Measurements from ENCODE around the gene MSMB. TPM values are rescaled to one million over a fixed set of nuclear protein-coding genes. Genes with fewer than 3 reads are reported as not detected.
"Not testable (repeated sequence)": the region's sequence is repeated elsewhere in the genome, so short reads cannot be mapped to it uniquely, and the experiment has no call there.

The MSMB gene
- total RNA-seq, 3 donors from 2014 or later = 4.0 to 7.2 TPM; not detected in 1

DNA sequence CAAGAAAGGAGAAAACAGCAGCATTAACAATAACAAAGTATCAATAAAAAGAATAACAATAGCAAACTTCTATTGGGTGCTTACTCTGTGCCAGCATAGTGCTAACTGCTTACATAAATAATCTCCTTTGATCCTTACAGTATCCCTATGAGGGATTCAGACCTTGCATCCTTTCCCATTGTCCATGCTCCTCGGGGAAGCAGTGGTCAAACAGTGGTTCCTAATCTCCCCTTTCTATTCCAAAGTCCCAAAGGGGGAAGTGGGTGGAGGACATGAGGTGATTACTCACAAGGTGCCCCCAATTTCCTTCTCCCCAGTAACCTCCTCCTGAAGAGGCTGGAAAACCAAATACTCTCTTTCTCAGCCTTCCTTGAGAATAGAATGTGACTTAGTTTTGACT lies 22.0 kb upstream of the MSMB start:
- Histone ChIP-seq H3K36me3 (no peaks in the 10 kb centered on the region), H3K27ac (no peak overlapping the region), H3K27me3 (no peaks in the 10 kb centered on the region), H3K9me3 (no peaks in the 10 kb centered on the region), H3K4me3 (no peak overlapping the region), H3K4me1 (no peaks in the 10 kb centered on the region)
- intact Hi-C loops (cut with DNase I; ENCODE audit: low total_unique reads) = no loop called here
- DNase-seq (ENCODE audit: low spot score in 2 of 2) = no peak
- TF ChIP-seq POLR2A (IDR thresholded peaks at IDR 0.05) (no peak), CTCF (IDR thresholded peaks at IDR 0.05) (no peak), POLR2AphosphoS5 (IDR thresholded peaks at IDR 0.05) (no peak)

DNA sequence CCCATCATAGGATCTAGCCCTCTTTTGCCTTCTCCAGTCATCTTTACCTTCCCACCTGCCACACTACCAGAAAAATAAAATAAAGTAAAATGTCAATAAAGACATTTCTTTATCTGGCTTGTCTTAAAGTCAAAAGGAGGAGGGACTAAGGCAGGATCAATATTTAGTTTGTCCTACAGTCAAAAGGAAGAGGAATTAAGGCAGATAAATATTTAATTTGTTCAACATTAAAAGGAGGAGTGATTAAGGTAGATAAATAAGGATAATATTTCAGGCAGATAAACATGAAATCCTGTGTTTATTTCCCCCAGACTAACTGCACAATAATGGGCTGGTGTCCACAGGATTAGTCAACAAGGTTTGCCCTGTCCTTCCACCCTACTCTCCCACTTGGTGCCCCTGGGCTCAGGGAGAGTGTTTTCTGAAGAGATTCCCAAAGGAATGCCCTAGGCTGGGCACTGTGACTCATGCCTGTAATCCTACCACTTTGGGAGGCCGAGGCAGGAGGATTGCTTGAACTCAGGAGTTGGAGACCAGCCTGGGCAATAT lies 18.3 kb upstream of the MSMB start:
- Histone ChIP-seq H3K36me3 (no peaks in the 10 kb centered on the region), H3K4me3 (no peak overlapping the region), H3K9me3 (no peaks in the 10 kb centered on the region), H3K27me3 (no peaks in the 10 kb centered on the region), H3K27ac (no peak overlapping the region), H3K4me1 (no peaks in the 10 kb centered on the region)
- intact Hi-C loops (cut with DNase I; ENCODE audit: low total_unique reads) = no loop called here
- no peak for TF ChIP-seq POLR2AphosphoS5 (IDR thresholded peaks at IDR 0.05)
- TF ChIP-seq CTCF (IDR thresholded peaks at IDR 0.05) = no peak
- no peak for TF ChIP-seq POLR2A (IDR thresholded peaks at IDR 0.05)
- no peak for DNase-seq (ENCODE audit: low spot score in 2 of 2)

DNA sequence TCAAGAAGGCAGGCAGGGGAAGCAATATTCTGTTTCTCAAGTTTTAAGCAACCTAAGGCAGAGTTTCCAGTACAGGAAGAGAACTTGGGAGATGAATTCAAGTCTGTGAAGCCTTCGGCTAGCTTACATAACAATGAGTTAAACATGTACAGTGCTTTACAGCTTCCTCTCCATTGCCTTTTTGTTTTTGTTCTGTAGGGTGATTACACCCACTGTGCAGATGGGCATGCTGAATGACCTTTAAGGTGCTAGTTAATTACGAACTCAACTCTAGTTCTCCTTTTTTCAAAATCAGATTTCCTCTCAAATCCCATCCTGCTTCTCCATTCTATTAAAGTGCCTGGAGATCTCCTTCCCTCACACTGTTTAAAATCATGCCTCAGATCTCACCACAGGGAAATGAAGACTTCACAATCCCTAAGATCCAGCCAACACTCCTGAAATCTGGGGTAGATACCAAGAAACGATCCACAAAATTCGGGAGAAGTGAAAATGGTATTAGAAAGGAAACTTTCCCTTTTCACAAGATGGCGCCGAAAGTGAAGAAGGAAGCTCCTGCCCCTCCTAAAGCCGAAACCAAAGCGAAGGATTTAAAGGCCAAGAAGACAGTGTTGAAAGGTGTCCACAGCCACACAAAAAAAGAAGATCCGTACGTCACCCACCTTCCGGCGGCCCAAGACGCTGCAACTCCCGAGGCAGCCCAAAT lies 16.8 kb upstream of the MSMB start:
- Histone ChIP-seq H3K9me3 (no peaks in the 10 kb centered on the region), H3K27me3 (no peaks in the 10 kb centered on the region), H3K4me1 (no peaks in the 10 kb centered on the region), H3K4me3 (no peak overlapping the region), H3K27ac (no peak overlapping the region), H3K36me3 (no peaks in the 10 kb centered on the region)
- DNase-seq (ENCODE audit: low spot score in 2 of 2) = no peak
- intact Hi-C loops (cut with DNase I; ENCODE audit: low total_unique reads) = no loop called here
- TF ChIP-seq POLR2AphosphoS5 (IDR thresholded peaks at IDR 0.05) = no peak
- TF ChIP-seq POLR2A (IDR thresholded peaks at IDR 0.05) = no peak
- TF ChIP-seq CTCF (IDR thresholded peaks at IDR 0.05) = no peak

GRCh38 chr10:46060706-46061105 lies 14.6 kb upstream of the MSMB start:
- no peak overlapping the region for H3K27ac ChIP-seq
- no peak overlapping the region for H3K4me3 ChIP-seq
- no peaks in the 10 kb centered on the region for H3K4me1 ChIP-seq
- intact Hi-C loops (cut with DNase I; ENCODE audit: low total_unique reads) = no loop called here
- no peak for DNase-seq (ENCODE audit: low spot score in 2 of 2)
- peaks cover 0 to 5% of the 10 kb centered on the region in 2 donors for H3K9me3 ChIP-seq
- TF ChIP-seq POLR2A (IDR thresholded peaks at IDR 0.05) = no peak
- no peaks in the 10 kb centered on the region for H3K27me3 ChIP-seq
- H3K36me3 ChIP-seq = no peaks in the 10 kb centered on the region

- H3K9me3 ChIP-seq; H3K4me1 ChIP-seq; H3K4me3 ChIP-seq; H3K27me3 ChIP-seq; intact Hi-C loops (cut with DNase I; ENCODE audit: low total_unique reads); H3K36me3 ChIP-seq; H3K27ac ChIP-seq; DNase-seq (ENCODE audit: low spot score in 2 of 2): not testable (repeated sequence)
Measured at GRCh38 chr10:46057927-46058326, 11.9 kb upstream of the MSMB start.

DNA sequence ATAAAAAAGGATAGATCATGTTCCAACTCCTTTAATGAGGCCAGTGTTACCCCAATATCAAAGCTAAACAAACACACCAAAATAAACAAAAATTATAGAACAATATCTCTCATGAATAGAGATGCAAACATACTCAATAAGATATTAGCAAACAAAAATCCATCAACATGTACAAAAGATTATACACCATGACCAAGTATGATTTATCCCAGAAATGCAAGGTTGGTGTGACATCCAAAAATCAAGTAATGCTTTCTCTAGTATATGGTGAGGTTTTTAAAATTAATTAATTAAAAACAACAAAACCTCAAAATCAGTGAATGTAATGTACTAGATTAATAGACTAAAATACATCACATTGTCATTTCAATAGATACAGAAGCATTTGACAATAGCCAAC lies 11.0 kb upstream of the MSMB start:
- intact Hi-C loops (cut with DNase I; ENCODE audit: low total_unique reads) = no loop called here
- Histone ChIP-seq H3K4me3 (no peak overlapping the region), H3K27me3 (no peaks in the 10 kb centered on the region), H3K36me3 (no peaks in the 10 kb centered on the region), H3K27ac (no peak overlapping the region), H3K9me3 (peaks cover 0 to 5% of the 10 kb centered on the region in 2 donors), H3K4me1 (no peaks in the 10 kb centered on the region)
- TF ChIP-seq POLR2A (IDR thresholded peaks at IDR 0.05) (no peak), CTCF (IDR thresholded peaks at IDR 0.05) (no peak)
- no peak for DNase-seq (ENCODE audit: low spot score in 2 of 2)

All from breast epithelium (tissue), 4 donors.